HEK293 (cell line): ENCODE measurements around the gene HOXA11.

Source experiments
- GLI2 ChIP-seq: fragments of 450-650 bp; formaldehyde crosslinking; IDR thresholded peaks from 2 replicates; pipeline ENCODE4; 2017; ENCODE audit warnings: missing biosample characterization, missing genetic modification characterization, low read depth, borderline replicate concordance
- HOXA7 ChIP-seq: sonication (generic); formaldehyde crosslinking; IDR thresholded peaks from 2 replicates; pipeline ENCODE4 v1.8.1; 2022; ENCODE audit warnings: missing genetic modification reagents, borderline replicate concordance
- REST ChIP-seq: fragments of 450-650 bp; formaldehyde crosslinking; IDR thresholded peaks from 2 replicates; pipeline ENCODE4 v1.5.1; 2016; ENCODE audit warnings: missing biosample characterization, missing genetic modification characterization
- TCF7L2 ChIP-seq: IDR thresholded peaks from 2 replicates; pipeline ENCODE4 v1.6.1; 2011; ENCODE audit warnings: low read depth, mild to moderate bottlenecking, inconsistent platforms, low read length, moderate library complexity, borderline replicate concordance
- ZBTB48 ChIP-seq: fragments of 450-650 bp; formaldehyde crosslinking; IDR thresholded peaks from 2 replicates; pipeline ENCODE4 v1.5.1; 2016; ENCODE audit warnings: missing biosample characterization, missing genetic modification characterization
- ZFP3 ChIP-seq: fragments of 450-650 bp; formaldehyde crosslinking; IDR thresholded peaks from 2 replicates; pipeline ENCODE4 v1.5.1; 2016; ENCODE audit warnings: low read depth, missing biosample characterization, missing genetic modification characterization
- ZNF121 ChIP-seq: fragments of 450-650 bp; formaldehyde crosslinking; IDR thresholded peaks from 2 replicates; pipeline ENCODE4 v1.5.1; 2016; ENCODE audit warnings: missing biosample characterization, missing genetic modification characterization
- ZNF341 ChIP-seq: fragments of 450-650 bp; formaldehyde crosslinking; IDR thresholded peaks from 2 replicates; pipeline ENCODE4; 2016; ENCODE audit warnings: low read depth, missing biosample characterization, missing genetic modification characterization
- ZNF37A ChIP-seq: fragments of 450-650 bp; IDR thresholded peaks from 2 replicates; pipeline ENCODE4 v1.5.1; 2018; ENCODE audit warnings: missing biosample characterization, missing genetic modification characterization
- ZNF548 ChIP-seq: fragments of 450-650 bp; formaldehyde crosslinking; IDR thresholded peaks from 2 replicates; pipeline ENCODE4 v1.5.1; 2016; ENCODE audit warnings: missing biosample characterization, missing genetic modification characterization
- TF ChIP-seq, protein P1 (sequence below): fragments of 450-650 bp; formaldehyde crosslinking; IDR thresholded peaks from 2 replicates; pipeline ENCODE4 v1.5.1; 2016; ENCODE audit warnings: missing biosample characterization, missing genetic modification characterization
- TF ChIP-seq, protein P2 (sequence below): fragments of 450-650 bp; formaldehyde crosslinking; IDR thresholded peaks from 2 replicates; pipeline ENCODE4 v1.5.1; 2016; ENCODE audit warnings: missing biosample characterization, missing genetic modification characterization

- TF ChIP-seq ZFP3 (no peak), HOXA7 (CRISPR knock-in tag) (no peak), ZNF341 (no peak), ZNF548 (tag by site-specific recombination) (no peak), ZBTB48 (tag by site-specific recombination) (no peak), ZNF121 (tag by site-specific recombination) (no peak), ZNF37A (no peak), GLI2 (tag by site-specific recombination) (no peak), REST (tag by site-specific recombination) (no peak), TCF7L2 (no peak)
- TF ChIP-seq, protein P1, sequence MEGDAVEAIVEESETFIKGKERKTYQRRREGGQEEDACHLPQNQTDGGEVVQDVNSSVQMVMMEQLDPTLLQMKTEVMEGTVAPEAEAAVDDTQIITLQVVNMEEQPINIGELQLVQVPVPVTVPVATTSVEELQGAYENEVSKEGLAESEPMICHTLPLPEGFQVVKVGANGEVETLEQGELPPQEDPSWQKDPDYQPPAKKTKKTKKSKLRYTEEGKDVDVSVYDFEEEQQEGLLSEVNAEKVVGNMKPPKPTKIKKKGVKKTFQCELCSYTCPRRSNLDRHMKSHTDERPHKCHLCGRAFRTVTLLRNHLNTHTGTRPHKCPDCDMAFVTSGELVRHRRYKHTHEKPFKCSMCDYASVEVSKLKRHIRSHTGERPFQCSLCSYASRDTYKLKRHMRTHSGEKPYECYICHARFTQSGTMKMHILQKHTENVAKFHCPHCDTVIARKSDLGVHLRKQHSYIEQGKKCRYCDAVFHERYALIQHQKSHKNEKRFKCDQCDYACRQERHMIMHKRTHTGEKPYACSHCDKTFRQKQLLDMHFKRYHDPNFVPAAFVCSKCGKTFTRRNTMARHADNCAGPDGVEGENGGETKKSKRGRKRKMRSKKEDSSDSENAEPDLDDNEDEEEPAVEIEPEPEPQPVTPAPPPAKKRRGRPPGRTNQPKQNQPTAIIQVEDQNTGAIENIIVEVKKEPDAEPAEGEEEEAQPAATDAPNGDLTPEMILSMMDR: no peak
- TF ChIP-seq, protein P2, sequence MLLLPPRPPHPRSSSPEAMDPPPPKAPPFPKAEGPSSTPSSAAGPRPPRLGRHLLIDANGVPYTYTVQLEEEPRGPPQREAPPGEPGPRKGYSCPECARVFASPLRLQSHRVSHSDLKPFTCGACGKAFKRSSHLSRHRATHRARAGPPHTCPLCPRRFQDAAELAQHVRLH: no peak
These were observed 43.0 kb downstream of the HOXA11 start for GRCh38 chr7:27141923-27142579.
